Caco-2 (cell line): Measurements from ENCODE around the gene FASTK. TPM values are rescaled to one million over a fixed set of nuclear protein-coding genes. Genes with fewer than 3 reads are reported as not detected.

ENCODE experiments used
- BruUV-seq: library from RNA; stranded (reverse); fragments of 400-500 nt; replicated peaks from 2 replicates; lab custom pipeline; 2021; lab: Mats Ljungman, UMichigan
- CTCF ChIA-PET: fragments of 300-600 bp; sonication (Branson Sonifier 250); formaldehyde crosslinking; loops from one replicate; lab custom pipeline; 2022; ENCODE audit warnings: antibody characterized with exemption; lab: Charles Lee
- POLR2A ChIA-PET: fragments of 300-600 bp; sonication (Branson Sonifier 250); formaldehyde crosslinking; loops from one replicate; lab custom pipeline; 2022; ENCODE audit warnings: antibody characterized with exemption; lab: Charles Lee
- DNase-seq, 2 experiments: peaks; one replicate each; pipeline versions ENCODE4 v3.0.0 to v3.0.0-alpha.2; 2020 to 2022
- H3K27me3 ChIP-seq: replicated peaks from 2 replicates; pipeline ENCODE4 v1.6.0; 2011; ENCODE audit warnings: low read length; ENCODE audit not compliant: control insufficient read depth, insufficient read depth
- H3K36me3 ChIP-seq: 2 replicates; pipeline ENCODE4 v1.5.1; 2011; ENCODE audit warnings: low read length; ENCODE audit not compliant: control insufficient read depth, insufficient read depth
- H3K4me1 ChIP-seq: fragments of 250-450 bp; sonication (Bioruptor Pico); 2 replicates; pipeline ENCODE4 v1.5.1; 2020; ENCODE audit warnings: mild to moderate bottlenecking
- H3K4me3 ChIP-seq: 2 replicates; pipeline ENCODE4 v1.5.1; 2011; ENCODE audit warnings: low read depth, mild to moderate bottlenecking, control low read depth, low read length
- H3K9me3 ChIP-seq: fragments of 250-450 bp; sonication (Bioruptor Pico); 2 replicates; pipeline ENCODE4 v1.5.1; 2020; ENCODE audit warnings: mild to moderate bottlenecking, moderate library complexity
- H3K27ac Mint-ChIP-seq: one replicate; pipeline ENCODE4 v1.8.0; 2022; ENCODE audit warnings: mixed read lengths; ENCODE audit not compliant: unreplicated experiment
- H3K27me3 Mint-ChIP-seq: one replicate; pipeline ENCODE4 v1.8.0; 2022; ENCODE audit warnings: mixed read lengths; ENCODE audit not compliant: insufficient read depth, unreplicated experiment
- H3K36me3 Mint-ChIP-seq: one replicate; pipeline ENCODE4 v1.8.0; 2022; ENCODE audit warnings: mild to moderate bottlenecking, mixed read lengths; ENCODE audit not compliant: insufficient read depth, unreplicated experiment
- H3K4me1 Mint-ChIP-seq: one replicate; pipeline ENCODE4 v1.8.0; 2022; ENCODE audit warnings: low read depth, mixed read lengths; ENCODE audit not compliant: unreplicated experiment
- H3K4me3 Mint-ChIP-seq: one replicate; pipeline ENCODE4 v1.8.0; 2022; ENCODE audit warnings: mild to moderate bottlenecking, moderate library complexity, mixed read lengths; ENCODE audit not compliant: unreplicated experiment
- H3K9me3 Mint-ChIP-seq: one replicate; pipeline ENCODE4 v1.8.0; 2022; ENCODE audit warnings: mixed read lengths; ENCODE audit not compliant: unreplicated experiment
- intact Hi-C: fragments of 100-400 bp; cut with micrococcal nuclease; formaldehyde crosslinking; loops from one replicate; pipeline ENCODE4 v1.10.0; 2022; ENCODE audit not compliant: unreplicated experiment
- total RNA-seq: library from RNA; stranded (reverse); gene quantifications from 2 replicates; pipeline ENCODE4 v1.2.3, GENCODE V29; 2022
- TF ChIP-seq, protein P1 (sequence below), 2 experiments: fragments of 200-600 bp in 1 of 2; IDR thresholded peaks; 1 replicate in 1 of 2; 2 replicates in 1 of 2; pipeline versions ENCODE4 v1.5.1 to v1.8.0; 2011 to 2022; ENCODE audit warnings: antibody characterized with exemption in 1 of 2, control low read depth in 1 of 2, inconsistent platforms in 1 of 2, low read depth in 1 of 2, low read length in 1 of 2, mild to moderate bottlenecking in 1 of 2, moderate library complexity in 1 of 2; ENCODE audit not compliant: insufficient read depth in 1 of 2, severe bottlenecking in 1 of 2, unreplicated experiment in 1 of 2

The FASTK gene
- total RNA-seq, 1 experiment from 2014 or later = 114 TPM

DNA sequence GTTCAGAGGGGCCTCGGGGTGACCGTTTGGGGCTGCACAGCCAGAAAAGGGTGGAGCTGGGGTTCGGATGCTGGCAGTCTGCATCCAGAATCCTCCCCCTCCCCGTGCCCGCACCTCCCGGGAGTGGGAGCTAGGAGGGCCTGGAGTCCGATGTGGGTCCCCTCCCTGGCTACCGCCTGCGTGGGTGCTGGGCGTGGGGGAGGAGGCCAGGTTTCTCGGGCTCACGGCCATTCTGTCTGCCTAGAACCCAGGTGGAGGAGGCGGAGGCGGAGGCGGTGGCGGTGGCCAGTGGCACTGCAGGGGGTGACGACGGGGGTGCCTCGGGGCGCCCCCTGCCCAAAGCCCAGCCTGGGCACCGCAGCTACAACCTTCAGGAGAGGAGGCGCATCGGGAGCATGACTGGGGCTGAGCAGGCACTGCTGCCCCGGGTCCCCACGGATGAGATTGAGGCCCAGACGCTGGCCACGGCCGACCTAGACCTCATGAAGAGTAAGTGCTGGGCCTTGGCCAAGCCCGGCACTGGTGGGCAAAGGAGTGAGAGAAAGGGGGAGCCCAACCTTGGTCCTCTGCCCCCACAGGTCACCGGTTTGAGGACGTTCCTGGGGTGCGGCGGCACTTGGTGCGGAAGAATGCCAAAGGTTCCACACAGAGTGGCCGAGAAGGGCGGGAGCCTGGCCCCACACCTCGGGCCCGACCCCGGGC, 14.2 kb downstream of the FASTK start:
- no TSS peak for BruUV-seq
- no peaks in the 10 kb centered on the region for H3K9me3 ChIP-seq
- H3K4me3 ChIP-seq = no peak overlapping the region
- Mint-ChIP-seq H3K27ac (no peak overlapping the region), H3K36me3 (peaks cover 85% of the 10 kb centered on the region), H3K9me3 (no peaks in the 10 kb centered on the region), H3K4me1 (peaks cover 6% of the 10 kb centered on the region), H3K4me3 (no peak overlapping the region), H3K27me3 (no peaks in the 10 kb centered on the region)
- CTCF ChIA-PET = no interaction called here
- no peaks in the 10 kb centered on the region for H3K27me3 ChIP-seq
- peaks cover 6% of the 10 kb centered on the region for H3K36me3 ChIP-seq
- TF ChIP-seq, protein P1, sequence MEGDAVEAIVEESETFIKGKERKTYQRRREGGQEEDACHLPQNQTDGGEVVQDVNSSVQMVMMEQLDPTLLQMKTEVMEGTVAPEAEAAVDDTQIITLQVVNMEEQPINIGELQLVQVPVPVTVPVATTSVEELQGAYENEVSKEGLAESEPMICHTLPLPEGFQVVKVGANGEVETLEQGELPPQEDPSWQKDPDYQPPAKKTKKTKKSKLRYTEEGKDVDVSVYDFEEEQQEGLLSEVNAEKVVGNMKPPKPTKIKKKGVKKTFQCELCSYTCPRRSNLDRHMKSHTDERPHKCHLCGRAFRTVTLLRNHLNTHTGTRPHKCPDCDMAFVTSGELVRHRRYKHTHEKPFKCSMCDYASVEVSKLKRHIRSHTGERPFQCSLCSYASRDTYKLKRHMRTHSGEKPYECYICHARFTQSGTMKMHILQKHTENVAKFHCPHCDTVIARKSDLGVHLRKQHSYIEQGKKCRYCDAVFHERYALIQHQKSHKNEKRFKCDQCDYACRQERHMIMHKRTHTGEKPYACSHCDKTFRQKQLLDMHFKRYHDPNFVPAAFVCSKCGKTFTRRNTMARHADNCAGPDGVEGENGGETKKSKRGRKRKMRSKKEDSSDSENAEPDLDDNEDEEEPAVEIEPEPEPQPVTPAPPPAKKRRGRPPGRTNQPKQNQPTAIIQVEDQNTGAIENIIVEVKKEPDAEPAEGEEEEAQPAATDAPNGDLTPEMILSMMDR (IDR thresholded peaks at IDR 0.05; ENCODE audit: insufficient read depth in 1 of 2, low read depth in 1 of 2, low read length in 1 of 2, severe bottlenecking in 1 of 2, unreplicated experiment in 1 of 2) = no peak
- POLR2A ChIA-PET = no interaction called here
- peaks cover 32% of the 10 kb centered on the region for H3K4me1 ChIP-seq
- no peak for DNase-seq
- intact Hi-C loops = no loop called here

GRCh38 chr7:151065516-151065915, 15.1 kb downstream of the FASTK start:
- H3K36me3 ChIP-seq = peaks cover 6% of the 10 kb centered on the region
- H3K9me3 ChIP-seq = no peaks in the 10 kb centered on the region
- H3K4me3 ChIP-seq = no peak overlapping the region
- no peak for DNase-seq
- BruUV-seq = no TSS peak
- Mint-ChIP-seq H3K9me3 (no peaks in the 10 kb centered on the region), H3K36me3 (peaks cover 81% of the 10 kb centered on the region), H3K4me3 (no peak overlapping the region), H3K4me1 (peaks cover 14% of the 10 kb centered on the region), H3K27me3 (no peaks in the 10 kb centered on the region), H3K27ac (peak overlapping the region; percentile 69)
- no peaks in the 10 kb centered on the region for H3K27me3 ChIP-seq
- ChIA-PET CTCF (no interaction called here), POLR2A (no interaction called here)
- intact Hi-C loops = no loop called here
- TF ChIP-seq, protein P1 (IDR thresholded peaks at IDR 0.05; ENCODE audit: insufficient read depth in 1 of 2, low read depth in 1 of 2, low read length in 1 of 2, severe bottlenecking in 1 of 2, unreplicated experiment in 1 of 2) = no peak
- H3K4me1 ChIP-seq = peaks cover 39% of the 10 kb centered on the region

- Mint-ChIP-seq H3K9me3 (no peaks in the 10 kb centered on the region), H3K27me3 (no peaks in the 10 kb centered on the region), H3K27ac (no peak overlapping the region), H3K4me1 (peaks cover 14% of the 10 kb centered on the region), H3K36me3 (peaks cover 75% of the 10 kb centered on the region), H3K4me3 (no peak overlapping the region)
- no peak overlapping the region for H3K4me3 ChIP-seq
- ChIA-PET CTCF (no interaction called here), POLR2A (no interaction called here)
- BruUV-seq = no TSS peak
- intact Hi-C loops = no loop called here
- peaks cover 40% of the 10 kb centered on the region for H3K4me1 ChIP-seq
- H3K36me3 ChIP-seq = peaks cover 6% of the 10 kb centered on the region
- no peak for DNase-seq
- no peaks in the 10 kb centered on the region for H3K9me3 ChIP-seq
- no peaks in the 10 kb centered on the region for H3K27me3 ChIP-seq
- TF ChIP-seq, protein P1 (IDR thresholded peaks at IDR 0.05; ENCODE audit: insufficient read depth in 1 of 2, low read depth in 1 of 2, low read length in 1 of 2, severe bottlenecking in 1 of 2, unreplicated experiment in 1 of 2) = no peak
Measured at GRCh38 chr7:151064993-151065392, 15.6 kb downstream of the FASTK start.
